Mesenchymal stem cell (in vitro differentiated cells and primary cell): Measurements from ENCODE around the gene ASAP2.

ENCODE experiments used
- DNase-seq: peaks from one replicate; pipeline ENCODE4 v3.0.0-alpha.2; 2013
- H2AFZ ChIP-seq: one replicate; pipeline ENCODE4 v1.6.1; 2013; ENCODE audit warnings: low read depth, mild to moderate bottlenecking, control low read depth, inconsistent platforms, low read length, moderate library complexity
- H2AK5ac ChIP-seq: 2 replicates; pipeline ENCODE4 v1.6.1; 2013; ENCODE audit warnings: low read length, moderate library complexity, mild to moderate bottlenecking, inconsistent platforms; ENCODE audit not compliant: severe bottlenecking
- H2BK120ac ChIP-seq: one replicate; pipeline ENCODE4 v1.6.1; 2013; ENCODE audit warnings: low read depth, mild to moderate bottlenecking, inconsistent platforms, low read length, moderate library complexity
- H2BK12ac ChIP-seq, 2 experiments: one replicate each; pipeline ENCODE4 v1.6.1; 2013; ENCODE audit warnings: inconsistent platforms in 2 of 2, low read length in 2 of 2, mild to moderate bottlenecking in 2 of 2, moderate library complexity in 2 of 2, control low read depth in 1 of 2
- H2BK15ac ChIP-seq: one replicate; pipeline ENCODE4 v1.6.1; 2013; ENCODE audit warnings: mild to moderate bottlenecking, low read depth, inconsistent platforms; ENCODE audit not compliant: poor library complexity, severe bottlenecking
- H2BK5ac ChIP-seq: 2 replicates; pipeline ENCODE4 v1.6.1; 2013; ENCODE audit warnings: low read depth, mild to moderate bottlenecking, low read length, control low read depth, inconsistent platforms; ENCODE audit not compliant: poor library complexity, severe bottlenecking
- H3K14ac ChIP-seq, 2 experiments: one replicate each; pipeline ENCODE4 v1.6.1; 2013; ENCODE audit warnings: inconsistent platforms in 2 of 2, low read length in 2 of 2, control low read depth in 1 of 2, mild to moderate bottlenecking in 1 of 2, moderate library complexity in 1 of 2
- H3K18ac ChIP-seq, 2 experiments: one replicate each; pipeline ENCODE4 v1.6.1; 2013; ENCODE audit warnings: inconsistent platforms in 2 of 2, low read length in 2 of 2, control low read depth in 1 of 2, low read depth in 1 of 2, mild to moderate bottlenecking in 1 of 2
- H3K23ac ChIP-seq, 2 experiments: one replicate each; pipeline ENCODE4 v1.6.1; 2013; ENCODE audit warnings: inconsistent platforms in 2 of 2, low read length in 2 of 2, mild to moderate bottlenecking in 2 of 2, moderate library complexity in 2 of 2, control low read depth in 1 of 2
- H3K27ac ChIP-seq: 2 replicates; pipeline ENCODE4 v1.5.1; 2013; ENCODE audit warnings: mild to moderate bottlenecking, moderate library complexity, low read length, control low read depth, inconsistent platforms; ENCODE audit not compliant: poor library complexity, severe bottlenecking
- H3K27me3 ChIP-seq, 2 experiments: 2 replicates each; pipeline versions ENCODE4 v1.6.1 to v1.7.0; 2013; ENCODE audit warnings: low read length in 2 of 2, mild to moderate bottlenecking in 2 of 2, moderate library complexity in 2 of 2, control low read depth in 1 of 2, inconsistent platforms in 1 of 2; ENCODE audit not compliant: control insufficient read depth in 1 of 2, insufficient read depth in 1 of 2
- H3K36me3 ChIP-seq, 2 experiments: 2 replicates each; pipeline versions ENCODE4 v1.6.1 to v1.7.0; 2013; ENCODE audit warnings: low read length in 2 of 2, control low read depth in 1 of 2, inconsistent platforms in 1 of 2, low read depth in 1 of 2, mild to moderate bottlenecking in 1 of 2; ENCODE audit not compliant: insufficient read depth in 2 of 2, control insufficient read depth in 1 of 2
- H3K4ac ChIP-seq, 2 experiments: one replicate each; pipeline ENCODE4 v1.6.1; 2013; ENCODE audit warnings: inconsistent platforms in 2 of 2, low read length in 2 of 2, mild to moderate bottlenecking in 2 of 2, moderate library complexity in 2 of 2, control low read depth in 1 of 2, low read depth in 1 of 2
- H3K4me1 ChIP-seq: 2 replicates; pipeline ENCODE4 v1.6.1; 2013; ENCODE audit warnings: low read depth, low read length, control low read depth; ENCODE audit not compliant: control insufficient read depth, insufficient read depth
- H3K4me2 ChIP-seq: 2 replicates; pipeline ENCODE4 v1.6.1; 2013; ENCODE audit warnings: low read length, mild to moderate bottlenecking, inconsistent platforms; ENCODE audit not compliant: poor library complexity, severe bottlenecking
- H3K4me3 ChIP-seq, 2 experiments: 2 replicates each; pipeline versions ENCODE4 v1.5.1 to v1.7.0; 2013; ENCODE audit warnings: low read length in 2 of 2, mild to moderate bottlenecking in 2 of 2, control low read depth in 1 of 2, low read depth in 1 of 2; ENCODE audit not compliant: insufficient read depth in 1 of 2
- H3K79me1 ChIP-seq: replicated peaks from 2 replicates; pipeline ENCODE4 v1.6.1; 2013; ENCODE audit warnings: mild to moderate bottlenecking, control low read depth, low read length, inconsistent platforms; ENCODE audit not compliant: poor library complexity, severe bottlenecking
- H3K9ac ChIP-seq: 2 replicates; pipeline ENCODE4 v1.7.0; 2013; ENCODE audit warnings: mild to moderate bottlenecking, low read length, moderate library complexity
- H3K9me3 ChIP-seq: 2 replicates; pipeline ENCODE4 v1.7.0; 2013; ENCODE audit warnings: mild to moderate bottlenecking, low read length; ENCODE audit not compliant: control insufficient read depth
- H4K8ac ChIP-seq: one replicate; pipeline ENCODE4 v1.6.1; 2013; ENCODE audit warnings: inconsistent platforms, mild to moderate bottlenecking, low read length, moderate library complexity
- H4K91ac ChIP-seq: one replicate; pipeline ENCODE4 v1.6.1; 2013; ENCODE audit warnings: mild to moderate bottlenecking, low read length, inconsistent platforms
- WGBS: methylation state at CpG from one replicate; pipeline ENCODE4 v1.1.7; 2013; ENCODE audit warnings: mixed read lengths; 5-methylcytosine and 5-hydroxymethylcytosine counted together

Gene ASAP2

DNA sequence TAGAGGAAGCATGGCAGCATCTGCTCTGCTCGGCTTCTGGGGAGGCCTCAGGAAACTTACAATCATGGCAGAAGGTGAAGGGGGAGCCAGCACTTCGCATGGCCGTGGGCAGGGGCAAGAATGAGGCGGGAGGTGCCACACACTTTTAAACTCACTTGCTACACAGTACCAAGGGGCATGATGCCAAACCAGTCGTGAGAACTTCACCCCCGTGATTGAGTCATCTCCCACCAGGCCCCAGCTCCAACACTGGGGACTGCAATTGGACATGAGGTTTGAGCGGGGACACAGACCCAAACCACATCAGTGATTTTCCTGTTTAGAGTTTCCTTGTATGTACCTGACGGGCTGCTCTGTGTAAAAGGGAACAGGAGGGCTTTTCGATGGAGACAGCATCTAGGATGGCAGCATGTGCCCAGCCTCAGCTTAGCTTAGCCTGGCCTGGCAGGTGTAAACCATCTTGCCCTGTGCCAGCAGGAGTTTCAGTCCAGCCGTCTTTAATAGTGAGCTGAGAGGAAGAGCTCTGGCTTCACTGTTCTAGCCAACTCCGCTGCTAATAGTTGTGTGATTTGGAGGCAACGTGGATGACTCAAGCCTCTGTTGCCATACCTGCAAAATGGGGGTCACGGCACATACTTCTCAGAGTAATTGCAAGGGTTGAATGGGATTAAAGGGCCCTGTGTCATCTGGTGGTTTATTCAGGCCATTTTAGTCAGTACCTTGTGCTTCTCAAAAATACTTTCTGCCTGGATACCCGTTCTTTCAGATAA lies 101.8 kb downstream of the ASAP2 start:
- DNase-seq, result no peak
- Histone ChIP-seq H3K9ac (no peak overlapping the region), H4K91ac (peak overlapping the region; percentile 10), H3K23ac (no peak overlapping the region), H3K14ac (no peak overlapping the region), H3K4me3 (no peak overlapping the region), H2BK120ac (no peak overlapping the region), H3K4ac (peak overlapping the region in 1 of 2 experiments; percentile 41), H3K27ac (no peak overlapping the region), H2AK5ac (no peak overlapping the region), H3K18ac (no peak overlapping the region), H3K36me3 (no peaks in the 10 kb centered on the region), H3K9me3 (no peaks in the 10 kb centered on the region), H2AFZ (no peak overlapping the region), H3K27me3 (no peaks in the 10 kb centered on the region), H3K4me2 (no peak overlapping the region), H2BK5ac (no peak overlapping the region), H2BK15ac (peak overlapping the region; percentile 2), H3K4me1 (peaks cover 20% of the 10 kb centered on the region), H2BK12ac (no peak overlapping the region), H4K8ac (no peak overlapping the region), H3K79me1 (peaks cover 31% of the 10 kb centered on the region)
- 94% methylated on average over 14 of the region's 14 CpGs for WGBS

DNA sequence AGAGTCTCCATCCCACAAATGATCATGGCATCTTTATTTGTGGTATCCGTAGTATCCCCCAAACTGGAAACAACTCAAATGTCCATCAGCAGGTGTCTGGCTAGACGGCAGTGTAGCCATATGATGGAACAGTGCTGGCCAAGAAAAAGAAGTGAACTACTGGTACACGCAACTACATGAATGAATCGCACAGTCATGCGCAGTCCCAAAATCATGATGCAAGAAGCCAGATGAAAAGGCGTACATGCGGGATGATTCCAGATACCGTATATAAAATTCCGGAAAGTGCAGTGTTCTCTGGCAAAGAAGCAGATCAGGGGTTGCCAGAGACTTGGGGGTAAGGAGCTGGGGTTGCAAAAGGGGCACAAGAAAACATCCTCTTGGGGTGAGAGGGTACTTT lies 102.5 kb downstream of the ASAP2 start:
- Histone ChIP-seq H2AFZ (no peak overlapping the region), H3K18ac (no peak overlapping the region)
- 97% methylated on average over 9 of the region's 9 CpGs for WGBS

DNA sequence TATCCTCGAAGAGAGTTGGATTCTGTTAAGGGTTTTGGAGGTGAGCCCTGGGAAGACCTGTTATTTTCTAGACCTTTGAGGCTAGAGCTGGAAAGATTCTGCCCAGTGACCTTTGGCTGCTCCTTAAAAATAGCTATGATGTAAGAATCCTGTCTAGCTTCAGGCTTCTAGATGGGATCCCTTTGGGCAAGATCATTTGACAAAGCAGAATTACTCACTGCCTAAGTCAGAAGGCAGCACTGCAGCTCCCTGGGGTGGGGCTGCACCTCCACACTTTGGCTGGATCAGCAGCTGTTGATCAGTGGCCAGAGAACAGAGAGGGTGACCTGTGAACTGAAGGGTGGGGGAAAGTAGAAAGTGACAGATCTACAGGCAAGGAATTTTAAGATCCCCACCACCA lies 103.8 kb downstream of the ASAP2 start:
- Histone ChIP-seq H2BK12ac (no peak overlapping the region), H2BK5ac (no peak overlapping the region), H3K18ac (peak overlapping the region in 1 of 2 experiments; percentile 52), H4K8ac (no peak overlapping the region), H3K36me3 (no peaks in the 10 kb centered on the region), H3K9me3 (no peaks in the 10 kb centered on the region), H2AK5ac (no peak overlapping the region), H3K14ac (no peak overlapping the region), H3K27ac (peak overlapping the region; percentile 72), H3K4me2 (no peak overlapping the region), H3K23ac (no peak overlapping the region), H2BK15ac (no peak overlapping the region), H2BK120ac (no peak overlapping the region), H3K4ac (peak overlapping the region in 1 of 2 experiments; percentile 17), H2AFZ (no peak overlapping the region), H3K79me1 (peaks cover 17% of the 10 kb centered on the region), H3K9ac (peak overlapping the region; percentile 79), H3K27me3 (no peaks in the 10 kb centered on the region), H3K4me3 (peak overlapping the region in 1 of 2 experiments; percentile 50), H4K91ac (no peak overlapping the region), H3K4me1 (peaks cover 28% of the 10 kb centered on the region)
- 75% methylated on average over 1 of the region's 1 CpG for WGBS
- peak; percentile 85 for DNase-seq

More for the DNA sequence above, 102.5 kb downstream of the ASAP2 start:
- H2AK5ac ChIP-seq, result no peak overlapping the region
- H3K9me3 ChIP-seq, result no peaks in the 10 kb centered on the region
- H3K4me3 ChIP-seq, result no peak overlapping the region
- peaks cover 25% of the 10 kb centered on the region for H3K79me1 ChIP-seq
- H3K9ac ChIP-seq, result no peak overlapping the region
- no peak overlapping the region for H4K91ac ChIP-seq
- no peak overlapping the region for H3K14ac ChIP-seq
- no peak overlapping the region for H3K27ac ChIP-seq
- H2BK5ac ChIP-seq, result no peak overlapping the region
- no peak overlapping the region for H2BK120ac ChIP-seq
- H2BK12ac ChIP-seq, result no peak overlapping the region
- peaks cover 22% of the 10 kb centered on the region for H3K4me1 ChIP-seq
- H3K27me3 ChIP-seq, result no peaks in the 10 kb centered on the region
- H3K4me2 ChIP-seq, result no peak overlapping the region
- H3K23ac ChIP-seq, result no peak overlapping the region
- no peaks in the 10 kb centered on the region for H3K36me3 ChIP-seq
- H3K4ac ChIP-seq, result no peak overlapping the region
- DNase-seq, result no peak
- no peak overlapping the region for H4K8ac ChIP-seq
- H2BK15ac ChIP-seq, result no peak overlapping the region

DNA sequence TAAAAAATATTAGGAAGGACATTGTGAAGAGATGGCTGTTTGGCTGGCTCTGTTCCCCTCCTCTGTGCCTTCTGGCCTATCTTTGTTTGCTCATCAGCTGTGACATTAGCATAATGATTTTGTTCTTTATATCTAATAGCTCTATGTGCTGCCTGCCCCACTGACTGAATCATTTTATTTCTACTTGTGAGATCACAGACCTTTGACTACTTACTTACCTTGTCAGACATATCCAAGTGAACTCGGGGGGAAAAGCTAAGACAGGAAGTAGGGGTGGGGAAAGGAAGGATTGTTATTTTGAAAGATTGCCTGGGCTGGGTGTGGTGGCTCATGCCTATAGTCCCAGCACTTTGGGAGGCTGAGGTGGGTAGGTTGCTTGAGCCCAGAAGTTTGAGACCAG lies 104.2 kb downstream of the ASAP2 start:
- Histone ChIP-seq H3K14ac (no peak overlapping the region), H3K9me3 (no peaks in the 10 kb centered on the region)
- 12% methylated on average over 1 of the region's 1 CpG for WGBS

More for the DNA sequence above, 104.2 kb downstream of the ASAP2 start:
- H3K18ac ChIP-seq, result peak overlapping the region in 1 of 2 experiments; percentile 52
- H2AK5ac ChIP-seq, result no peak overlapping the region
- H3K9ac ChIP-seq, result peak overlapping the region; percentile 79
- H3K4ac ChIP-seq, result peak overlapping the region in 1 of 2 experiments; percentile 17
- peak overlapping the region; percentile 72 for H3K27ac ChIP-seq
- H3K4me2 ChIP-seq, result no peak overlapping the region
- no peaks in the 10 kb centered on the region for H3K27me3 ChIP-seq
- H3K36me3 ChIP-seq, result no peaks in the 10 kb centered on the region
- H2BK120ac ChIP-seq, result no peak overlapping the region
- H2BK5ac ChIP-seq, result no peak overlapping the region
- DNase-seq, result peak; percentile 34
- H3K4me1 ChIP-seq, result peaks cover 31% of the 10 kb centered on the region
- no peak overlapping the region for H3K23ac ChIP-seq
- peak overlapping the region in 1 of 2 experiments; percentile 40 for H2BK12ac ChIP-seq
- peak overlapping the region in 1 of 2 experiments; percentile 50 for H3K4me3 ChIP-seq
- H3K79me1 ChIP-seq, result peaks cover 20% of the 10 kb centered on the region
- peak overlapping the region; percentile 27 for H4K8ac ChIP-seq
- H4K91ac ChIP-seq, result no peak overlapping the region
- no peak overlapping the region for H2AFZ ChIP-seq
- no peak overlapping the region for H2BK15ac ChIP-seq
